Peyer's patch (tissue), 4 donors: ENCODE results near the gene SETD2. TPM values are rescaled to one million over a fixed set of nuclear protein-coding genes. Genes with fewer than 3 reads are reported as not detected.

Experiments used
- DNase-seq, 3 donors: peaks; one replicate each; pipeline ENCODE4 v3.0.0-alpha.2; 2017 to 2019
- H3K27ac ChIP-seq, 4 donors: fragments of 200-600 bp; sonication (generic); one replicate each; pipeline ENCODE4 v1.5.1; 2016 to 2019
- H3K27me3 ChIP-seq, 2 donors: fragments of 200-600 bp; sonication (generic); one replicate each; pipeline ENCODE4 v1.5.1; 2019
- H3K36me3 ChIP-seq, 3 donors: fragments of 200-600 bp; sonication (generic); one replicate each; pipeline ENCODE4 v1.5.1; 2016 to 2019
- H3K4me1 ChIP-seq, 4 donors: fragments of 200-600 bp; sonication (generic); one replicate each; pipeline ENCODE4 v1.5.1; 2016 to 2019
- H3K4me3 ChIP-seq, 4 donors: fragments of 200-600 bp; sonication (generic); 1 replicate in 3 of 4; 2 replicates in 1 of 4; pipeline ENCODE4 v1.5.1; 2016 to 2019; ENCODE audit warnings: mild to moderate bottlenecking in 1 of 4
- H3K9me3 ChIP-seq, 4 donors: fragments of 200-600 bp; sonication (generic); one replicate each; pipeline ENCODE4 v1.5.1; 2016 to 2019; ENCODE audit warnings: mild to moderate bottlenecking in 1 of 4
- POLR2A ChIP-seq, 2 donors: fragments of 450-650 bp; IDR thresholded peaks; one replicate each; pipeline ENCODE4 v1.5.1; 2017; ENCODE audit warnings: antibody characterized with exemption in 2 of 2, mild to moderate bottlenecking in 2 of 2, moderate library complexity in 2 of 2
- total RNA-seq, 4 donors: library from RNA; depleted of rRNA; stranded (reverse); fragments of >200 nt; gene quantifications; one replicate each; pipeline ENCODE4 v1.1.0, GENCODE V29; 2016
- TF ChIP-seq, protein P1 (sequence below), 6 experiments: fragments of 450-650 bp in 4 of 6; fragments of 200-600 bp in 2 of 6; sonication (generic) in 1 of 6; IDR thresholded peaks; one replicate each; pipeline ENCODE4 v1.5.1; 2017 to 2019; ENCODE audit warnings: antibody characterized with exemption in 6 of 6, mild to moderate bottlenecking in 3 of 6, moderate library complexity in 1 of 6

The SETD2 gene
- total RNA-seq, 4 donors from 2014 or later, result 75.8 to 173 (median 82.2) TPM

DNA sequence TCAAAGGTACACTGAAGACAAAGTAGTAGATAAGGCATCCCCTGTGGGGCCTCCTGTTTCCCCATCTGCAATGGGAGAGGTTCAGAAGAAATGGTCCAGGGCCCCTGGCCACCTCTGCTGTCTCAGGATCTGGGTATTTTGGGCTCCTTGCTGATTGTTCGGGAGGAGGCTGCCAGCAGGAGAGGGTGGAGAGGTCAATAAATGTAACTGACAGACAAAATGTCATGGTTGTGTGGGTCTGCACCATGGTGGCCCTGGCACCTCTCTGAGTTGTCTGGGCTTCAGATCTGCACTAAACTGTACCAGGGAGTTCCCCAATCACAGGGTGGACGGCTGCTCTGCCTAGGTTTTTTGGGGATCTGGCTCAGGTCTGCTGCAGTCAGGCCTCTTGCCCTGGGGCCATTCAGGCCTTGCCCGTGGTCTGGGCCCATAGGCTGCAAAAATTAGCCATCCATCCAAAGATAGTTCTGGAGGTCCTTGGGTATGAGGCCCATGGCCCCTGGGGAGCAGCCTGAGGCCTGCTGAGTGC, 177.1 kb downstream of the SETD2 start:
- Histone ChIP-seq H3K27me3 (no peaks in the 10 kb centered on the region), H3K27ac (peak overlapping the region; percentile 6 to 74 (median 54)), H3K4me3 (no peak overlapping the region), H3K9me3 (no peaks in the 10 kb centered on the region), H3K4me1 (peaks cover 0 to 59% (median 20%) of the 10 kb centered on the region in 4 donors), H3K36me3 (peaks cover 0 to 23% (median 0%) of the 10 kb centered on the region in 3 donors)
- DNase-seq, result peak in 1 of 3 donors; percentile 43
- TF ChIP-seq, protein P1, sequence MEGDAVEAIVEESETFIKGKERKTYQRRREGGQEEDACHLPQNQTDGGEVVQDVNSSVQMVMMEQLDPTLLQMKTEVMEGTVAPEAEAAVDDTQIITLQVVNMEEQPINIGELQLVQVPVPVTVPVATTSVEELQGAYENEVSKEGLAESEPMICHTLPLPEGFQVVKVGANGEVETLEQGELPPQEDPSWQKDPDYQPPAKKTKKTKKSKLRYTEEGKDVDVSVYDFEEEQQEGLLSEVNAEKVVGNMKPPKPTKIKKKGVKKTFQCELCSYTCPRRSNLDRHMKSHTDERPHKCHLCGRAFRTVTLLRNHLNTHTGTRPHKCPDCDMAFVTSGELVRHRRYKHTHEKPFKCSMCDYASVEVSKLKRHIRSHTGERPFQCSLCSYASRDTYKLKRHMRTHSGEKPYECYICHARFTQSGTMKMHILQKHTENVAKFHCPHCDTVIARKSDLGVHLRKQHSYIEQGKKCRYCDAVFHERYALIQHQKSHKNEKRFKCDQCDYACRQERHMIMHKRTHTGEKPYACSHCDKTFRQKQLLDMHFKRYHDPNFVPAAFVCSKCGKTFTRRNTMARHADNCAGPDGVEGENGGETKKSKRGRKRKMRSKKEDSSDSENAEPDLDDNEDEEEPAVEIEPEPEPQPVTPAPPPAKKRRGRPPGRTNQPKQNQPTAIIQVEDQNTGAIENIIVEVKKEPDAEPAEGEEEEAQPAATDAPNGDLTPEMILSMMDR (IDR thresholded peaks at IDR 0.05), result no peak
- no peak for TF ChIP-seq POLR2A (IDR thresholded peaks at IDR 0.05)

DNA sequence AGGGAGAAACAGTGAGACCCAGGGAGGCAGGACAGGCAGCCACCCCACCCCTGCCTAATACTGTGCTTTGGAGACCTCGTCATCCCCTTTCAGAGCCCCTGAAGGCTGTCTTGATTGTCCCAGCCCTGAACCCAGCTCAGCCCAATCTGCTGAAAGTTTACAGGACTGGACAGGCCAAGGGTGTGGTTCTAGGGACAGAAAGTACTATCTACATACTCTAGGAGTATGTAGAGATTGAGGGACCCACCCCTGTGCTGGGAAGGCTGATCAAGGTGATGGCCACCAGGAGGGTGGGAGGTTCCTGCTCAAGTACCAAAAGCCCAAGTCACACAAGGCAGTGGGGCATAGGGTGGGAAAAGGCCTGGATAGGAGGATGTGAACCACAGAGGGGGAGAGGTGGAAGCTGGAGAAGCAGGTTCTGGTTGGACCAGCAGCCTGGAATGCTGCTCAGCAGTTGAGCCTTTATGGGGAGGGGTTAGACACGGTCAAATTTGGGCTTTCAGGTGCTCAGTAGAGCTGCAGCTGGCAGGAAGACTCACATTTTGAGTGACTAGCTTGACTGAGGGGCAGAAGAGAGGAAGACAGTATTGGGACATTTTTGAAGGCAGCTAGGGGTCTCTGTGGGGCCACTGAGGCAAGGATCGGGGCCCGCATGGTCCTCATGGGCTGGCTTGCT, 177.7 kb downstream of the SETD2 start:
- Histone ChIP-seq H3K4me1 (peaks cover 0 to 65% (median 20%) of the 10 kb centered on the region in 4 donors), H3K36me3 (peaks cover 0 to 18% (median 0%) of the 10 kb centered on the region in 3 donors), H3K9me3 (no peaks in the 10 kb centered on the region), H3K27ac (peak overlapping the region in 3 of 4 donors; percentile 35 to 74 (median 73)), H3K27me3 (no peaks in the 10 kb centered on the region), H3K4me3 (no peak overlapping the region)
- peak in 1 of 3 donors; percentile 36 for DNase-seq
- TF ChIP-seq, protein P1 (IDR thresholded peaks at IDR 0.05), result no peak
- no peak for TF ChIP-seq POLR2A (IDR thresholded peaks at IDR 0.05)

DNA sequence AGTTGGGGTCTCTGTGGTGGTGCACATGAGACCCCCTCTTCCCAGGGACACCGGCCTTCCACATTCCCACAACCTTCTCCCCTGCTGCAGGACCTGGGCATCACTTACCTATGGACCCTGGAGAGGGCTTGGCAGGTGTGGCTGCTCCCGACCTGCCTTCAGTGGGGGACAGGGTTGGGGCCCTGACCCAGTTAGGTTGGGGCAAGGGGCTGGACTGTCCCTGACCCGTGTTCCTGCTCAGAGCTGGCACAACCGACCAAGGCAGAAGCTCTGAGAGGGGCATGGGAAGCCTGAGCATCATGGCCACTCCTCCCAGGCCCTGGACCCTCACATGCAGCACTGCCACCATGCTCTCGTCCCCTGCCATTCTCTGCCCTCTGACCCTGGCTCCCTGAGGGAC, 178.3 kb downstream of the SETD2 start:
- peaks cover 0 to 69% (median 20%) of the 10 kb centered on the region in 4 donors for H3K4me1 ChIP-seq
- H3K9me3 ChIP-seq, result no peaks in the 10 kb centered on the region
- DNase-seq, result no peak
- no peaks in the 10 kb centered on the region for H3K27me3 ChIP-seq
- peaks cover 0 to 13% (median 0%) of the 10 kb centered on the region in 3 donors for H3K36me3 ChIP-seq
- TF ChIP-seq, protein P1 (IDR thresholded peaks at IDR 0.05), result no peak
- TF ChIP-seq POLR2A (IDR thresholded peaks at IDR 0.05), result no peak
- no peak overlapping the region for H3K4me3 ChIP-seq
- peak overlapping the region in 1 of 4 donors; percentile 73 for H3K27ac ChIP-seq

DNA sequence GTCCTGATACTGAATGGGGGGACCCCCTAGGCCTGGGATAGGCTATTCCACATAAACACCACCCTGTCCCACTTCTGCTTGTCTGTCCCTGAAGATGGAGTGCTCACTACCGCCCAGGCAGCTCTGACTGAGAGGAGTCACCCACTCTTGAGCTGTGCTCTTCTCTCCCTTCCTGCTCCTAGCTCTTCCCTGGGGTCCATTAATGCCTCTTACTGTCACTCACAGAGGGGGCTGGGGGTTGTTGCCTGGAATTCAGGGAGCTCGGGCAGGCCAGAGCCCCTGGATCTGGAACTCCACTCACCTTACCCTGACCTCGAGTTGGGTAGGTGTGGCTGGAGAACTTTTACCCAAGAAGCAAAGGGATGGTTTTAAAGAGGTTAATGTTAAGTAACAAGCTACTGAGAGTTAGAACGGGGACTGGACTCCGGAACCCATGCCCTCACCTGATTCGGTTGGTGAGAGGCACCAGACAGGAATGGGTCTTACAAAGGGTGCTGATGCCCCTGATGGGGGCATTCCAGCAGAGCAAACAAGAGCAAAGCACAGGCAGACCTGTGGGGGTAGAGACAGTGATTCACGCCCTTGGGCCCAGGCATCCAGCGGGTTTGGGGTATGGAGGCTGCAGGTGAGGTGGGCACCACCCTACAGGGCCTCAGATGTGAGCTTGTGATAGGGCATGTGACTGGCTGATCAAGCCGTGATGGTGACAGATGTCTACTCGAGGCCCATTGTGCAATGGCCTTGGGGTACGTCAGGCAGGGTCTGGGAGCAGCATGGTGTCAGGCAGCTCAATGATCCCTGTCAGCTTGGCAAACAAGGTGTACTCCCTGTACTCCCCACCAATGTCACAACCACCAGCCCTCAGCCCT, 179.1 kb downstream of the SETD2 start:
- DNase-seq, result peak in 1 of 3 donors; percentile 42
- Histone ChIP-seq H3K9me3 (no peaks in the 10 kb centered on the region), H3K27ac (no peak overlapping the region), H3K36me3 (peaks cover 0 to 13% (median 0%) of the 10 kb centered on the region in 3 donors), H3K4me3 (no peak overlapping the region), H3K27me3 (no peaks in the 10 kb centered on the region), H3K4me1 (peaks cover 0 to 74% (median 22%) of the 10 kb centered on the region in 4 donors)
- TF ChIP-seq POLR2A (IDR thresholded peaks at IDR 0.05), result no peak
- TF ChIP-seq, protein P1 (IDR thresholded peaks at IDR 0.05), result no peak

DNA sequence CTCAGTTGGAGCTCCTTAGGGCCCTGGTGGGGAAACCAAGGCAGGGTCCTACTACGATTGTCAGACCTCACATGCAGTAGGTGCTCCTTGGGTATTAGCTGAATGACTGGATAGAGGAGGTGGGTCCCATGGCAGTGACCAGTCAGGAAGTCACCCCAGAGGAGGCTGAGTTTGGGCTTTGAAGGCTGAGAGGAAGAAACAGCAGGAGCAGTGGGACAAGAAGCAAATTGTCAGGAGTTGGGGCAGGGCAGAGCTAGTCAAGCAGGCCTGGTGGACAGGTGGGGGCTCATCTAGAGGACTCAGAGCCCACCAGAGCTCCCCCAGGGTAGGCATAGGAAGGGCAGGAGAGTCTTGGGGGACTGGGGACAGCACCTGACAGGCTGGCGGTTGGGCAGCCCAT, 181.4 kb downstream of the SETD2 start:
- TF ChIP-seq POLR2A (IDR thresholded peaks at IDR 0.05), result no peak
- TF ChIP-seq, protein P1 (IDR thresholded peaks at IDR 0.05), result no peak
- no peak overlapping the region for H3K4me3 ChIP-seq
- no peaks in the 10 kb centered on the region for H3K36me3 ChIP-seq
- H3K27me3 ChIP-seq, result no peaks in the 10 kb centered on the region
- H3K4me1 ChIP-seq, result peaks cover 0 to 73% (median 23%) of the 10 kb centered on the region in 4 donors
- peak in 1 of 3 donors; percentile 49 for DNase-seq
- H3K27ac ChIP-seq, result peak overlapping the region; percentile 43 to 93 (median 92)
- H3K9me3 ChIP-seq, result no peaks in the 10 kb centered on the region
